GM12891 (cell line): ENCODE data around the gene STK36.
"Not testable (repeated sequence)": the region's sequence is repeated elsewhere in the genome, so short reads cannot be mapped to it uniquely, and the experiment has no call there.

Source experiments
- DNase-seq: peaks from one replicate; pipeline ENCODE4 v3.0.0; 2011; ENCODE audit warnings: low spot score; ENCODE audit not compliant: insufficient read length
- FAIRE-seq: peaks from 2 replicates; lab custom pipeline; 2011; peaks lifted over from hg19 to GRCh38; lab: Jason Lieb, UNC
- PAX5 ChIP-seq: IDR thresholded peaks from 2 replicates; pipeline ENCODE4 v1.6.1; 2011; ENCODE audit warnings: low read length, moderate library complexity, mild to moderate bottlenecking; ENCODE audit not compliant: insufficient read depth, severe bottlenecking
- POLR2A ChIP-seq: IDR thresholded peaks from 2 replicates; pipeline ENCODE4 v1.6.1; 2011; ENCODE audit warnings: low read depth, low read length, control low read depth
- POLR2AphosphoS5 ChIP-seq: IDR thresholded peaks from 2 replicates; pipeline ENCODE4 v1.6.1; 2011; ENCODE audit warnings: low read depth, low read length, control low read depth
- POU2F2 ChIP-seq: IDR thresholded peaks from 2 replicates; pipeline ENCODE4 v1.6.1; 2011; ENCODE audit warnings: low read depth, mild to moderate bottlenecking, control low read depth, low read length, moderate library complexity
- SPI1 ChIP-seq: IDR thresholded peaks from 2 replicates; pipeline ENCODE4 v1.6.1; 2011; ENCODE audit warnings: low read depth, low read length, control low read depth
- TAF1 ChIP-seq: IDR thresholded peaks from 2 replicates; pipeline ENCODE4 v1.6.1; 2011; ENCODE audit warnings: low read depth, low read length, control low read depth

Gene STK36

DNA sequence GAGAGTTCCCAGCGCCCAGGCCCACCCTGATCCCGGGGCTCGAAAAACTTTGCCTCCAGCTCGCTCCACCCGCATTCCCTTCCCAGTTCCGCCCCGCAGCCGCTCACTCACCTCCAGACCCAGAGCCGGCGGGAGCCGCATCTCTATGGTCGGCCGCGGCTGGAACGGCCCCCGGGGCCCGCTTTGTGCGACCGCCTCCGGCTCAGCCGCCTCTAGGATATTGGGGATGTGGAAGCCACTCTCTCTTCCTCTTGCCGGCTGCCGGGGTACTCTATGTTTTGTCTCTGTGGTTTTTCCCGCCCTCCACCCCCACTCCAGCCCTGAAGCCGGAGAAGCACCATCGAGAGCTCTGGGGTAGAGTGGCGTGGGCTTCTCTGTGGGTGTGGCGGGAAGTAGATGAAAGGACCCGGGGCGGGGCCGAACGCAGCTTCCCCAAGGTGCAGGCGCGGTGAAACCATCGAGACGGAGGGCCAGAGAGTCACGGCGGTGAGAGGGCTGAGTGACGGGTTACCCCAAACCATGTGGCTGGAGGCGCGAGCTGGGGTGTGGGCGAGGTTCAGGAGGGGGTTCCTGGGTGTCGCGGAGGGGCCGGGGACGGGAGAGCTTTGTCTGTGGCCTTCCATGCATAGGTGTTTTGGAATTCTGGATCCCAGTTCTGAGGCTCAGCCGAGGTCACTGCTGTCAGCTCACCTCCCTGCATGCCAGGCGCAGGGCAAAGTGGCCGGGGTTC is 12.5 kb upstream of the STK36 start, which contains the start of the genes BCS1L and ZNF142:
TSS of gene BCS1L (plus strand) at position 426 of the 730 bp plus-strand sequence. CDS start 1,305 bp downstream, outside the sequence.
TSS of gene ZNF142 (minus strand) at position 366 of the 730 bp plus-strand sequence. CDS start 3,194 bp downstream, outside the sequence.
- peak; percentile 81 for TF ChIP-seq POLR2A
- TF ChIP-seq POU2F2 = no peak
- TF ChIP-seq POLR2AphosphoS5 = peak; percentile 67; the same call in 1 of the 2 replicates
- no peak for TF ChIP-seq SPI1
- TF ChIP-seq PAX5 = peak; percentile 19
- peak; percentile 30; the same call in 1 of the 2 replicates for TF ChIP-seq TAF1
- FAIRE-seq (peak; percentile 97), DNase-seq (peak; percentile 92)

DNA sequence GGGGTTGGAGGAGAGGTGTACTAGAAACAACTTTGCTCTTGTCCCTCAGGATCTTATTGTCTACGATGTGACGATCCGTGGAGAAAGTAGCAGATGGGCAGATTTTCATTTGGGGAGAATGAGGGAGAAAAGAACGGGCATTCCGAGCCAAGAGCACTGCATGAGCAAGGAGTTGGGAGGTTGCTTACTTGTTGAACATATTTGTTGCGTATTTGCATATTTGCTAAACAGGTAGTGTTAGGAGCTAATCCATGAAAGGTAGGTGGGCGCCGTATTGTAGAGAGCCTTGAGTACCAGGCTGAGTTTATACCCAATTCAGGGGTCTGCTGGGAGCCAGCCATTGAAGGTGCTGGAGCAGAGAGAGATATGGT is 11.9 kb upstream of the STK36 start:
- DNase-seq (no peak), FAIRE-seq (peak; percentile 63)
- no peak for TF ChIP-seq PAX5
- no peak for TF ChIP-seq SPI1
- TF ChIP-seq POLR2A = no peak
- TF ChIP-seq TAF1 = no peak
- TF ChIP-seq POU2F2 = no peak
- no peak for TF ChIP-seq POLR2AphosphoS5

DNA sequence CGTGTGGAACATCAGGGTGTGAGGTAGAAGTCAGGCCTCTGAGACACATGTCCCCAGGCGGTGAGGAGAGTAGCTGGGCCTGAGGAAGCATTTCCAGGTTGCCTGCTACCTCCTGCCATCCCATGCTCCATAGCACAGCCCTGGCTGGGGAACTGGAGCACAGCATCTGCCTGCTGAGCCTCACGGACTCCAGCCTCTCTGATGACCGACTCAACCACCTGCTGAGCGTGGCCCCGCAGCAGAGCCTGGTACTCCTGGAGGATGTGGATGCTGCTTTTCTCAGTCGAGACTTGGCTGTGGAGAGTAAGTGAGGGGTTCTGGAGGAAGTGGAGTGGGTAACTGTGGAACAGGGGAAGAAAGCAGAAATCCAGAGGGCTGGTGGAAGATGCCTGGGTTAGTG is 9.5 kb upstream of the STK36 start:
- no peak for TF ChIP-seq TAF1
- TF ChIP-seq POLR2A = no peak
- no peak for TF ChIP-seq POLR2AphosphoS5
- no peak for TF ChIP-seq POU2F2
- no peak for TF ChIP-seq SPI1
- TF ChIP-seq PAX5 = no peak
- FAIRE-seq (no peak), DNase-seq (no peak)

GRCh38 chr2:218662827-218663226 is 9.1 kb upstream of the STK36 start:
- FAIRE-seq (no peak), DNase-seq (no peak)
- TF ChIP-seq SPI1 = no peak
- no peak for TF ChIP-seq POLR2A
- no peak for TF ChIP-seq POU2F2
- TF ChIP-seq POLR2AphosphoS5 = no peak
- no peak for TF ChIP-seq TAF1
- TF ChIP-seq PAX5 = no peak

DNA sequence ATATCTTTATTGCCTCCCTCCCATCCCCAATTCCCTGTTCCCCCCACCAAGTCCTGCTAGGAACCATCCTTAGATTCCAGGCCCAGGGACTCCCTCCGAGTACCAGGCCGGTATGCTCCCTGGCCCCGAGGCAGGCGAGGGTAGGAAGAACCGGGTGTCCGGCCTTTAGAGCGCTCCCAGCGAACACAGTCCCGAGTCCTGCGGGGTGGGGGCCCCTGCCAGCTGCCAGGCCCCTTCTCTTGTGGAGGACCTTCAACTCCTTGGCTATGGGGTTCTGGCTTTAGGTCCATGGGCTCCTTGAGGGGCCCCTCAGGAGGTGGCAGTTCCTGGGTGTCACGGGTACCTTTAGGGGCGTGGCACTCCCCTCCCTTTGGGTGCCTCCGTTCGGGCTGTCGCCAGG is 8.0 kb upstream of the STK36 start:
- DNase-seq (no peak), FAIRE-seq (no peak)
- no peak for TF ChIP-seq TAF1
- TF ChIP-seq PAX5 = no peak
- TF ChIP-seq POLR2AphosphoS5 = no peak
- no peak for TF ChIP-seq POU2F2
- TF ChIP-seq POLR2A = no peak
- TF ChIP-seq SPI1 = no peak

GRCh38 chr2:218664653-218665052 is 7.2 kb upstream of the STK36 start:
- TF ChIP-seq SPI1 = no peak
- DNase-seq = no peak
- no peak for FAIRE-seq

DNA sequence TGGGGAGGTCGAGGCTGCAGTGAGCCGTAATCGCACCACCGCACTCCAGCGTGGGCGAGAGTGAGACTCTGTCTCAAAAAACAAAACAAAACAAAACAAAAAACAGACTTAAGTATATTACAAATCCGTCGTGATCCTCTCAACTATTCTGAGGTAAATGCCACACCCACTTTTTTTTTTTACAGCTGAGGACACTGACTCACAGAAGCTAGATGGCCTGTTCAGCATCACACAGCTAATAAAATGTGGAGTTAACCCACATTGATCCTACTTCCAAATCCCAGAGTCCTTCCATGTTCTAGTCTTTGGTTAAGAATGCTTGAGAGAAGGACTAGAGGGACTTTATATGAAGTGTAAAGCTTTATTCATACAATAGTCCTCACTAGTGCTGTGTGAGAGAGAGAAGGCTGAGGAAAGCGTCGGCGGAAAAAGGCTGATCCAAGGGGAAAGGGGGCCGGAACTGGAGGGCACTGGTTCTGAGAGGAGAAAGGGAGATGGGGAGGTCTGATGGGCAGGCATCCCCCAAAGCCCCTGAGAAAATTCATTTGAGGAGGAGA is 711 bp upstream of the STK36 start:
- FAIRE-seq (no peak), DNase-seq (no peak)
- TF ChIP-seq SPI1 (no peak), PAX5 (no peak), POLR2AphosphoS5 (no peak), POU2F2 (no peak), POLR2A (no peak), TAF1 (no peak)

DNA sequence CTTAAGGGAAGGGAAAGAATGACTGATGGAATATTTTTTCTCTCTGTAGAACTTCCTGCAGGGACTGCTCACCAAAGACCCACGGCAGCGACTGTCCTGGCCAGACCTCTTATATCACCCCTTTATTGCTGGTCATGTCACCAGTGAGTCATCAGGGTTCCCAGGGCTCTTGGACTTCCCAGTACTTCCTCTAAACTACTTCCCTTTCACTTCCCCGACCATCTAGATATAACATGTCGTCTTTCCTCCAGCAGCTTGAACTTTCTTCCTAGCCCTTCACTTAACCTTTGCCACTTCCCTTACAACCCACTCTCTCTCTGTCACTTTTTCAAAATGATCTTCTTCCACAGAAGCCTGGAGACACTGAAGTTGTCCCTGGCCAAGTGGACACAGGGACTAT is 7.2 kb downstream of the STK36 start:
- TF ChIP-seq TAF1 (no peak), SPI1 (no peak), POLR2AphosphoS5 (no peak), POU2F2 (no peak), POLR2A (no peak), PAX5 (no peak)
- no peak for FAIRE-seq
- DNase-seq = no peak

DNA sequence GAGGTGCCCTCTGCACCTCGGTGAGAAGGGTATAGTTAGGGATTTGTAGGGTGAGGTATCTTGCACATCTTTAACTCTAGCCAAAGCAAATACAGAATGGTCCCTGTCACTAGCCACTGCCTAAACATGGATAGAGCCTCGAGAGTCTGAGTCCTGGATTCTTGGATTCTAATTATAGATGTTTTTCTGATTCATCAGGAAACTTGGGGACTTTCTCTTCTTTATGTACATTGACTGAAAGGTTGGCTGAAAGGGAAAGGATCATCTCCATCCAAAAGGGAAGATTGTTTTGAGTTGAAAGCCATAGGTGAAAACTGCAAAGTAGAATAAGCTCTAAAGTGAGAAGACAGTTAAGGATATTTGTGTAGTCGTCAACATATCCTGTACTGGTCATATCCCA is 8.2 kb downstream of the STK36 start:
- DNase-seq (no peak), FAIRE-seq (no peak)
- TF ChIP-seq POLR2AphosphoS5 = no peak
- TF ChIP-seq SPI1 = no peak
- TF ChIP-seq TAF1 = no peak
- no peak for TF ChIP-seq POU2F2
- TF ChIP-seq PAX5 = no peak
- TF ChIP-seq POLR2A = no peak

GRCh38 chr2:218687400-218688060 is 15.6 kb downstream of the STK36 start:
- not testable (repeated sequence) for DNase-seq
- peak; percentile 85 for FAIRE-seq
